ENCODE results near the gene TRHDE. TPM values are rescaled to one million over a fixed set of nuclear protein-coding genes. Genes with fewer than 3 reads are reported as not detected.

Gene TRHDE
- total and polyA plus RNA-seq, 4 donors = 4.5 to 22.4 (median 7.3) TPM

DNA sequence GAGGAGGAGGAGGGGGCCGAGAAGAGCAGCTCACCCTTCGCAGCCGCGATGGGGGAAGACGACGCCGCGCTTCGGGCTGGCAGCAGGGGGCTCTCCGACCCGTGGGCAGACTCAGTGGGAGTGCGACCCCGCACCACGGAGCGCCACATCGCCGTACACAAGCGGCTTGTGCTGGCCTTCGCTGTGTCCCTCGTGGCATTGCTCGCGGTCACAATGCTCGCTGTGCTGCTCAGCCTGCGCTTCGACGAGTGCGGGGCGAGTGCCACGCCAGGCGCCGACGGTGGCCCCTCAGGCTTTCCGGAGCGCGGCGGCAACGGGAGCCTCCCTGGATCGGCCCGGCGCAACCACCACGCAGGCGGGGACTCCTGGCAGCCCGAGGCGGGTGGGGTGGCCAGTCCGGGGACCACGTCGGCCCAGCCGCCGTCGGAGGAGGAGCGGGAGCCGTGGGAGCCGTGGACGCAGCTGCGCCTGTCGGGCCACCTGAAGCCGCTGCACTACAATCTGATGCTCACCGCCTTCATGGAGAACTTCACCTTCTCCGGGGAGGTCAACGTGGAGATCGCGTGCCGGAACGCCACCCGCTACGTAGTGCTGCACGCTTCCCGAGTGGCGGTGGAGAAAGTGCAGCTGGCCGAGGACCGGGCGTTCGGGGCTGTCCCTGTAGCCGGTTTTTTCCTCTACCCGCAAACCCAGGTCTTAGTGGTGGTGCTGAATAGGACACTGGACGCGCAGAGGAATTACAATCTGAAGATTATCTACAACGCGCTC is 745 bp downstream of the TRHDE start:
- H3K27me3 ChIP-seq (ENCODE audit: control insufficient read depth, insufficient read depth, low read length) = peaks cover 24% of the 10 kb centered on the region
- no peaks in the 10 kb centered on the region for H3K9me3 ChIP-seq (ENCODE audit: control insufficient read depth, insufficient read depth, low read length)
- under 1% methylated on average over 79 of the region's 79 CpGs for WGBS (ENCODE audit: insufficient coverage)
- H3K36me3 ChIP-seq (ENCODE audit: control insufficient read depth, insufficient read depth, low read length) = no peaks in the 10 kb centered on the region
- peaks cover 26% of the 10 kb centered on the region for H3K4me1 ChIP-seq (ENCODE audit: control insufficient read depth, insufficient read depth, low read length)
- peak overlapping the region; percentile 12 for H3K27ac ChIP-seq (ENCODE audit: low read depth, low read length)
- peak in 2 of 6 donors; percentile 48 to 68 for DNase-seq (ENCODE audit: low read depth in 4 of 6, low spot score in 6 of 6)
- peak overlapping the region; percentile 66 for H3K4me3 ChIP-seq (ENCODE audit: low read depth, low read length)

DNA sequence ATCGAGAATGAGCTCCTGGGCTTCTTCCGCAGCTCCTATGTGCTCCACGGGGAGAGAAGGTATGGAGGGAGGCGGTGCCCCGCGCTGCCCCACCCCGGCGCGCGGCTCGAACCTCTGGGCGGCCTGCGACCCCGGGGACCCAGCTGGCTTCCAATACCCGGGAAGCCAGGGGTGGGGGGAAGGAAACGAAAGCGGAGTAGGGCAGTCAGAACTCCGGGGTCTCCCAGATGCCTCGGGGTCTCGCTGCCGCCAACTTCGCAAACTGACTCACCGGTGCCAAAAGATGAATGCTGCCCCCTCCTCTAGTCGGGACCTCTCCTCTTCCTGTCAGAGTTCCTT is 1.3 kb downstream of the TRHDE start:
- under 1% methylated on average over 23 of the region's 24 CpGs for WGBS (ENCODE audit: insufficient coverage)
- H3K27ac ChIP-seq (ENCODE audit: low read depth, low read length) = peak overlapping the region; percentile 12
- no peaks in the 10 kb centered on the region for H3K9me3 ChIP-seq (ENCODE audit: control insufficient read depth, insufficient read depth, low read length)
- peaks cover 24% of the 10 kb centered on the region for H3K27me3 ChIP-seq (ENCODE audit: control insufficient read depth, insufficient read depth, low read length)
- DNase-seq (ENCODE audit: low read depth in 4 of 6, low spot score in 6 of 6) = peak in 1 of 6 donors; percentile 28
- H3K4me1 ChIP-seq (ENCODE audit: control insufficient read depth, insufficient read depth, low read length) = peaks cover 26% of the 10 kb centered on the region
- no peaks in the 10 kb centered on the region for H3K36me3 ChIP-seq (ENCODE audit: control insufficient read depth, insufficient read depth, low read length)
- peak overlapping the region; percentile 66 for H3K4me3 ChIP-seq (ENCODE audit: low read depth, low read length)

DNA sequence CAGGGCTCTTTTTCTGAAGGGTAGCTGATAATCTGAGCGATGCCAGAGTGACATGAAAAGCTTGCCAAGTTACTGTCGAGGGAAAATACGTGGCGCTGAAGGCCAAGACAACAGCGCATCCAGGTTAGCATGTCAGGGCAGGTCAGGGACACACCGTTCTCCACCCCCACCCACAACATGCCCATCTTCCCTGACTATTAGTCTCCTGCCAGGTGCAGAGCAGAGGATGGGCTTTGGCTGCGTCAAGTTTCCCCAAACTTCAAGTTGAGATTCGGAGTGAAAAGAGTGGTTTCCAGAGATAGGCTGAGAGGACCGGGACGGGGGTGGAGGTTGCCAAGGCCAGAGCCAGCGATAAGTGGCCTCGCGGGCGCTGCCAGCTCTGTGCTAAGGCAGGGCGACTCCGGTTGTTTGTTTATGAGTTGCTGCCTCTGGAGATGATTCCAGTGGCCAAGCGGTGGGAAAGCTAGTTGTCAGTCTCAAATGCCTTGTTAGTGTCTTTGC is 1.7 kb downstream of the TRHDE start:
- H3K4me1 ChIP-seq (ENCODE audit: control insufficient read depth, insufficient read depth, low read length) = peaks cover 26% of the 10 kb centered on the region
- WGBS (ENCODE audit: insufficient coverage) = 23% methylated on average over 15 of the region's 17 CpGs
- no peaks in the 10 kb centered on the region for H3K9me3 ChIP-seq (ENCODE audit: control insufficient read depth, insufficient read depth, low read length)
- peak in 1 of 6 donors; percentile 30 for DNase-seq (ENCODE audit: low read depth in 4 of 6, low spot score in 6 of 6)
- H3K4me3 ChIP-seq (ENCODE audit: low read depth, low read length) = peak overlapping the region; percentile 66
- H3K27ac ChIP-seq (ENCODE audit: low read depth, low read length) = no peak overlapping the region
- H3K27me3 ChIP-seq (ENCODE audit: control insufficient read depth, insufficient read depth, low read length) = peaks cover 24% of the 10 kb centered on the region
- no peaks in the 10 kb centered on the region for H3K36me3 ChIP-seq (ENCODE audit: control insufficient read depth, insufficient read depth, low read length)

DNA sequence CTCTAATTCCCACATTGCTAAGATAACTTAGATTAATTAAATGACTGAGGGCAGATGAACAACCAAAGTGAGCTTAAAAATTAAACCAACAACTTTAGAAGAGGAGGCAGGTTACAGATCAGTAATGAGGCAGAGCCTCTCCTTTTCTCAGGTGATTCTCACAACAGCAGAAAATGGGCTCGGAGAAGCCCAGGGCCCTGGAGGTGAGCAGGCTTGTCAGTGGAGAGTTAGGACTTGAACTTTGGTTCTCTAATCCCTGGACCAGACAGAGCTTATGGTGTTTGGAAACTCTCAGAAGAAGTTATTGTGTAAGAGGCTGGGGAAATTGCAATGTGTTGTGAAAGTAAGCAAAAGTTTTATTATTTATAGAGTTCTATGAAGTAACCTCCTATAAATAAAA is 2.8 kb downstream of the TRHDE start:
- DNase-seq (ENCODE audit: low read depth in 4 of 6, low spot score in 6 of 6) = no peak
- Histone ChIP-seq H3K4me1 (ENCODE audit: control insufficient read depth, insufficient read depth, low read length) (peaks cover 26% of the 10 kb centered on the region), H3K36me3 (ENCODE audit: control insufficient read depth, insufficient read depth, low read length) (no peaks in the 10 kb centered on the region), H3K9me3 (ENCODE audit: control insufficient read depth, insufficient read depth, low read length) (no peaks in the 10 kb centered on the region), H3K27ac (ENCODE audit: low read depth, low read length) (no peak overlapping the region), H3K27me3 (ENCODE audit: control insufficient read depth, insufficient read depth, low read length) (peaks cover 24% of the 10 kb centered on the region), H3K4me3 (ENCODE audit: low read depth, low read length) (no peak overlapping the region)
- WGBS (ENCODE audit: insufficient coverage) = no CpG with 5 or more reads among the region's 1 CpG

DNA sequence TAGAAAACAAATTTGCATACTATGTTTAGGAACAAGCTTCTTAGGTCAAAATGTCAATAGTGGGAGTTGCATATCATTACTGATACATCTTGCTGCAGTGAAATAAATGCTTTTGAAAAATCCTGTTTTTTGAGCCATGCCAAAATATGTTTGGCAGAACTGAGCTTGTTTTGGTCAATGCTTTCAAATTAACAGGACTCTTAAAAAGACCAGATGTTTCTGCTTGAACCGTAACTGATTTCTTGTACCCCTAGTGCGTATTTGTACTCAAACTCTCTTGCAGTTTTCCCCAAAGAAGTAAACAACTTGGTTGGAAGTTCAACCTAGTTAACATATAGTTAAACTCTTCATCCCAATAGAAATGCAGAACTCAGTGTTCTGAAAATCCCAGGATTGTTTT is 3.4 kb downstream of the TRHDE start:
- DNase-seq (ENCODE audit: low read depth in 4 of 6, low spot score in 6 of 6) = no peak
- Histone ChIP-seq H3K4me3 (ENCODE audit: low read depth, low read length) (no peak overlapping the region), H3K27me3 (ENCODE audit: control insufficient read depth, insufficient read depth, low read length) (peaks cover 24% of the 10 kb centered on the region), H3K9me3 (ENCODE audit: control insufficient read depth, insufficient read depth, low read length) (no peaks in the 10 kb centered on the region), H3K4me1 (ENCODE audit: control insufficient read depth, insufficient read depth, low read length) (peaks cover 26% of the 10 kb centered on the region), H3K27ac (ENCODE audit: low read depth, low read length) (no peak overlapping the region), H3K36me3 (ENCODE audit: control insufficient read depth, insufficient read depth, low read length) (no peaks in the 10 kb centered on the region)
- WGBS (ENCODE audit: insufficient coverage) = no CpG with 5 or more reads among the region's 2 CpGs

DNA sequence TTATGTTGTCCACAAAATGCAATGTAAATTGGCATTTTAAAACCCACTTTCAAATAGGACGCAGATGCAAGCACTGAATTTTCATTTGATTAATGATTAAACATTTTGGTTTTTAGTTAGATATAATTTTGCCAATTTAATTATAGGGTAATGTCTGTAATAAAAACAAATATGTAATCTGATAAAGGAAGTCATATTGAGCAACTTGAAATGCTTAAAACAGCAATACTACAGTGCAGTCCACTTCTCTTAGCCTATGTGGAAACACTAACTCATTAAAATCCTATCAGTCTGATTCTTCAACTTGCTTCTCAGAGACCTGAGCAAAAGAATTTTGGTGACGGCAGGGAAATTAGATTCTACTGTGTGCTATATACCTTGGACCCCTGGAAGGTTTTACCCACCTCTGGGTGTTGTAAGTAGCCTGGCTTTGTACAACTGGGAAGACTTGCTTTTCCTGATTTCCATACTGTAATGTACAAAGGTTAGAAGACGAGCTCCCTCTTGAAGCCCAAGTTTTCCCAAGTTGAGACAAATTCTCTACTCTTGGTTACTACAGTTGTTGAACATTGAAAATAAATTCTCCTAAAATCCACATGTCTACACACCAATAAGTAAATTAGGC is 4.1 kb downstream of the TRHDE start:
- WGBS (ENCODE audit: insufficient coverage) = 89% methylated on average over 1 of the region's 3 CpGs
- DNase-seq (ENCODE audit: low read depth in 4 of 6, low spot score in 6 of 6) = no peak
- Histone ChIP-seq H3K4me1 (ENCODE audit: control insufficient read depth, insufficient read depth, low read length) (peaks cover 23% of the 10 kb centered on the region), H3K36me3 (ENCODE audit: control insufficient read depth, insufficient read depth, low read length) (no peaks in the 10 kb centered on the region), H3K27ac (ENCODE audit: low read depth, low read length) (no peak overlapping the region), H3K4me3 (ENCODE audit: low read depth, low read length) (no peak overlapping the region), H3K27me3 (ENCODE audit: control insufficient read depth, insufficient read depth, low read length) (peaks cover 19% of the 10 kb centered on the region), H3K9me3 (ENCODE audit: control insufficient read depth, insufficient read depth, low read length) (no peaks in the 10 kb centered on the region)

DNA sequence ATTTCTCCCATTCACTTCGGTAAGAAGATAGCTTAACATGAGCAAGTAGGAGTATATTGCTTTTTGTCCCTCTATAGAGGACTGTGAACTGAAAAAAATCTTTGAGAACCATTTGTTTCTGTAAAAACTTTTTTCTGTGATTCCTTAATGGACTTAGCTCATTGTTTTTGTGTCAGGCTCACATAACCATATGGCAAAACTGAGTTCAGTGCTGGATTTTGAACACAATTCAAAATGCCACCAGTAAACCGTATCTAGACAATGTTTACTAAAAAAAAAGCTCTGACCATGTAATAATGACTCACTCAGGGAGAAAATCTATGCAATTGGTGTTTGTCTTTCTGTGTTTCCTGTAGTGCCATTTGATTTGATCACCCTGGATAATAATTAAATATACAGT is 5.2 kb downstream of the TRHDE start:
- Histone ChIP-seq H3K9me3 (ENCODE audit: control insufficient read depth, insufficient read depth, low read length) (no peaks in the 10 kb centered on the region), H3K4me3 (ENCODE audit: low read depth, low read length) (no peak overlapping the region), H3K27me3 (ENCODE audit: control insufficient read depth, insufficient read depth, low read length) (peaks cover 19% of the 10 kb centered on the region)

DNA sequence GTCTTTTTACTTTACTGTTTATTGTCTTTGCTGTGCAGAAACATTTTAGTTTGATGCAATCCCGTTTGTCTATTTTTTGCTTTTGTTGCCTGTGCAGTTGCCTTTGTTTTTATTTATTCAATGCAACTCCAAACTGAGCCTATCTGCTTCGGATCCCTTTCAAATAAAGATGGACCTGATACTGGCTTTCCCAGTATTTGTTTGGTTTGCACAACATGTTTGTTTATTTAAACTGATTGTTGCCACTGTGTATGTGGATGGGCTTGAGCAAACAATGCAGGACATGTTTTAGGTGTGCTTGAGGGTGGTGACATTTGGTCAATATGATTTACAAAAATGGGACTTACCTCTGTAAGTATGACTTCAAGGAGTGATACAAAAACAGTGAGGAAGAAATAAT is 6.7 kb downstream of the TRHDE start:
- Histone ChIP-seq H3K9me3 (ENCODE audit: control insufficient read depth, insufficient read depth, low read length) (no peaks in the 10 kb centered on the region), H3K36me3 (ENCODE audit: control insufficient read depth, insufficient read depth, low read length) (no peaks in the 10 kb centered on the region), H3K27ac (ENCODE audit: low read depth, low read length) (no peak overlapping the region), H3K4me3 (ENCODE audit: low read depth, low read length) (no peak overlapping the region), H3K27me3 (ENCODE audit: control insufficient read depth, insufficient read depth, low read length) (peaks cover 9% of the 10 kb centered on the region), H3K4me1 (ENCODE audit: control insufficient read depth, insufficient read depth, low read length) (peaks cover 2% of the 10 kb centered on the region)
- WGBS (ENCODE audit: insufficient coverage) = 40% methylated on average over 2 of the region's 2 CpGs
- no peak for DNase-seq (ENCODE audit: low read depth in 4 of 6, low spot score in 6 of 6)

More for the DNA sequence above, 5.2 kb downstream of the TRHDE start:
- no peak for DNase-seq (ENCODE audit: low read depth in 4 of 6, low spot score in 6 of 6)
- no CpG with 5 or more reads among the region's 2 CpGs for WGBS (ENCODE audit: insufficient coverage)
- no peak overlapping the region for H3K27ac ChIP-seq (ENCODE audit: low read depth, low read length)
- no peaks in the 10 kb centered on the region for H3K36me3 ChIP-seq (ENCODE audit: control insufficient read depth, insufficient read depth, low read length)
- peaks cover 17% of the 10 kb centered on the region for H3K4me1 ChIP-seq (ENCODE audit: control insufficient read depth, insufficient read depth, low read length)

DNA sequence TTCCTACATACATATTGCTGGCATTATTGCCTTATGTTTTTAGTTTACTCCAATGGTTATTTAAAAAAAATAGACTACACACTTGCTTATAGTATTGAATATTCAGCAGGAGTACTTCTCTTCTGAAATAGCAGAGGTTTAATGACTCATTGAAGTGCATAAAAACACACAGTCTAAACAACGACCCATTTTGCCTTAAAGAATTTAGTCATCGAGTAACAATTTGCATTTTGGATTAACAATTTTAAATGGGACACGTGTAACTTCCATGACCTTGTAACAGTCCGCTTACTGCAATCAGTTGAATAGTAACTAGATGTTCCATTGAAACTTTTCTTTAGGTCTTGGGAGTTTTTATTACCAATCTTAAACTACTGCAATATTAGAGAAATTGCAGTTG is 9.0 kb downstream of the TRHDE start:
- Histone ChIP-seq H3K4me3 (ENCODE audit: low read depth, low read length) (no peak overlapping the region), H3K27me3 (ENCODE audit: control insufficient read depth, insufficient read depth, low read length) (no peaks in the 10 kb centered on the region), H3K27ac (ENCODE audit: low read depth, low read length) (no peak overlapping the region), H3K4me1 (ENCODE audit: control insufficient read depth, insufficient read depth, low read length) (no peaks in the 10 kb centered on the region), H3K9me3 (ENCODE audit: control insufficient read depth, insufficient read depth, low read length) (no peaks in the 10 kb centered on the region), H3K36me3 (ENCODE audit: control insufficient read depth, insufficient read depth, low read length) (no peaks in the 10 kb centered on the region)
- WGBS (ENCODE audit: insufficient coverage) = no CpG with 5 or more reads among the region's 4 CpGs
- DNase-seq (ENCODE audit: low read depth in 4 of 6, low spot score in 6 of 6) = no peak

DNA sequence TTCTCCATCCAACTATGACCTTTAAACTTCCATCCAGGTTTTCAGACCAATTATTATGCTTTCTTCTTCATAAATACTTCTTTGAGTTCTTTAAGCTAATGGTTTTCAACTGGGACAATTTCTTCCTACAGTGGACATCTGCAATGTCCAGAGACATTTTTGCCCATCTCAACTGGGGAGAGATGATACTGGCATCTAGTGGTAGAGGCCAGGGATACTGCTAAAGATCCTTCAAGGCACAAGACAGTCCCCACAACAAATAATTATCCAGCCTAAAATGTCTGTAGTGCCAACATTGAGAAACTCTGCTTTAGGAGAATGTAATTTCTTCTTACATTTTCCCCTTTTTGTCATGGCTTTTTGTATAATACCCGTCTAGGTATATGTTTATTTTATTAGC is 10.6 kb downstream of the TRHDE start:
- DNase-seq (ENCODE audit: low read depth in 4 of 6, low spot score in 6 of 6) = peak in 1 of 6 donors; percentile 21
- Histone ChIP-seq H3K4me3 (ENCODE audit: low read depth, low read length) (no peak overlapping the region), H3K27ac (ENCODE audit: low read depth, low read length) (no peak overlapping the region), H3K4me1 (ENCODE audit: control insufficient read depth, insufficient read depth, low read length) (no peaks in the 10 kb centered on the region), H3K36me3 (ENCODE audit: control insufficient read depth, insufficient read depth, low read length) (no peaks in the 10 kb centered on the region), H3K9me3 (ENCODE audit: control insufficient read depth, insufficient read depth, low read length) (no peaks in the 10 kb centered on the region), H3K27me3 (ENCODE audit: control insufficient read depth, insufficient read depth, low read length) (no peaks in the 10 kb centered on the region)
- WGBS (ENCODE audit: insufficient coverage) = no CpG with 5 or more reads among the region's 1 CpG
